Measurements from ENCODE around the gene ZNF326.

ZNF326 gene

GRCh38 chr1:90007979-90008404 is 13.1 kb downstream of the ZNF326 start:
- no peak overlapping the region for H2BK120ac ChIP-seq (ENCODE audit: low read depth, low read length)
- no peak overlapping the region for H2BK12ac ChIP-seq (ENCODE audit: low read length in 2 of 2)
- no peak overlapping the region for H3K4ac ChIP-seq (ENCODE audit: low read depth in 1 of 2, low read length in 2 of 2)
- H3K27me3 ChIP-seq (ENCODE audit: control insufficient read depth in 1 of 2, insufficient read depth in 1 of 2, low read length in 2 of 2): no peaks in the 10 kb centered on the region
- no peak overlapping the region for H4K8ac ChIP-seq (ENCODE audit: low read length)
- H4K91ac ChIP-seq (ENCODE audit: low read length): no peak overlapping the region
- H3K4me2 ChIP-seq (ENCODE audit: low read length, poor library complexity, severe bottlenecking): no peak overlapping the region
- H2BK15ac ChIP-seq (ENCODE audit: low read depth, poor library complexity, severe bottlenecking): no peak overlapping the region
- DNase-seq: peak; percentile 51
- no peak overlapping the region for H2AK5ac ChIP-seq (ENCODE audit: low read length, severe bottlenecking)
- no CpG with 5 or more reads among the region's 2 CpGs for WGBS
- H3K9me3 ChIP-seq (ENCODE audit: control insufficient read depth, low read length): no peaks in the 10 kb centered on the region
- no peak overlapping the region for H3K23ac ChIP-seq (ENCODE audit: low read length in 2 of 2)
- no peak overlapping the region for H3K14ac ChIP-seq (ENCODE audit: low read length in 2 of 2)
- no peak overlapping the region for H3K18ac ChIP-seq (ENCODE audit: low read depth in 1 of 2, low read length in 2 of 2)
- H3K27ac ChIP-seq (ENCODE audit: low read length, poor library complexity, severe bottlenecking): no peak overlapping the region
- no peaks in the 10 kb centered on the region for H3K4me1 ChIP-seq (ENCODE audit: control insufficient read depth, insufficient read depth, low read depth, low read length)
- no peak overlapping the region for H3K9ac ChIP-seq (ENCODE audit: low read length)
- H3K79me1 ChIP-seq (replicated peaks; ENCODE audit: low read length, poor library complexity, severe bottlenecking): peaks cover 12% of the 10 kb centered on the region
- no peak overlapping the region for H3K4me3 ChIP-seq (ENCODE audit: insufficient read depth in 1 of 2, low read depth in 1 of 2, low read length in 2 of 2)
- peaks cover 3 to 77% of the 10 kb centered on the region in 2 experiments for H3K36me3 ChIP-seq (ENCODE audit: control insufficient read depth in 1 of 2, insufficient read depth in 2 of 2, low read depth in 1 of 2, low read length in 2 of 2)
- H2BK5ac ChIP-seq (ENCODE audit: low read depth, low read length, poor library complexity, severe bottlenecking): no peak overlapping the region
- H2AFZ ChIP-seq (ENCODE audit: low read depth, low read length): no peak overlapping the region

- no peak overlapping the region for H3K18ac ChIP-seq (ENCODE audit: low read depth in 1 of 2, low read length in 2 of 2)
- no peak overlapping the region for H4K91ac ChIP-seq (ENCODE audit: low read length)
- H3K9ac ChIP-seq (ENCODE audit: low read length): no peak overlapping the region
- H2AK5ac ChIP-seq (ENCODE audit: low read length, severe bottlenecking): no peak overlapping the region
- DNase-seq: no peak
- no peak overlapping the region for H4K8ac ChIP-seq (ENCODE audit: low read length)
- H3K14ac ChIP-seq (ENCODE audit: low read length in 2 of 2): no peak overlapping the region
- no peak overlapping the region for H2BK5ac ChIP-seq (ENCODE audit: low read depth, low read length, poor library complexity, severe bottlenecking)
- H3K23ac ChIP-seq (ENCODE audit: low read length in 2 of 2): no peak overlapping the region
- H2BK120ac ChIP-seq (ENCODE audit: low read depth, low read length): no peak overlapping the region
- no peak overlapping the region for H3K27ac ChIP-seq (ENCODE audit: low read length, poor library complexity, severe bottlenecking)
- no peak overlapping the region for H3K4me2 ChIP-seq (ENCODE audit: low read length, poor library complexity, severe bottlenecking)
- no peaks in the 10 kb centered on the region for H3K9me3 ChIP-seq (ENCODE audit: control insufficient read depth, low read length)
- H2BK15ac ChIP-seq (ENCODE audit: low read depth, poor library complexity, severe bottlenecking): no peak overlapping the region
- H3K4me1 ChIP-seq (ENCODE audit: control insufficient read depth, insufficient read depth, low read depth, low read length): no peaks in the 10 kb centered on the region
- no peak overlapping the region for H3K4ac ChIP-seq (ENCODE audit: low read depth in 1 of 2, low read length in 2 of 2)
- no peak overlapping the region for H3K4me3 ChIP-seq (ENCODE audit: insufficient read depth in 1 of 2, low read depth in 1 of 2, low read length in 2 of 2)
- H2BK12ac ChIP-seq (ENCODE audit: low read length in 2 of 2): no peak overlapping the region
- no peaks in the 10 kb centered on the region for H3K27me3 ChIP-seq (ENCODE audit: control insufficient read depth in 1 of 2, insufficient read depth in 1 of 2, low read length in 2 of 2)
- no peak overlapping the region for H2AFZ ChIP-seq (ENCODE audit: low read depth, low read length)
- peaks cover 14 to 93% of the 10 kb centered on the region in 2 experiments for H3K36me3 ChIP-seq (ENCODE audit: control insufficient read depth in 1 of 2, insufficient read depth in 2 of 2, low read depth in 1 of 2, low read length in 2 of 2)
- WGBS: 100% methylated on average over 2 of the region's 2 CpGs
- peaks cover 11% of the 10 kb centered on the region for H3K79me1 ChIP-seq (replicated peaks; ENCODE audit: low read length, poor library complexity, severe bottlenecking)
These were observed 17.4 kb downstream of the ZNF326 start for GRCh38 chr1:90012300-90012699.

GRCh38 chr1:90023691-90024090 is 28.8 kb downstream of the ZNF326 start:
- H3K4me3 ChIP-seq (ENCODE audit: insufficient read depth in 1 of 2, low read depth in 1 of 2, low read length in 2 of 2): peak overlapping the region in 1 of 2 experiments; percentile 47

GRCh38 chr1:90027281-90027680 is 32.4 kb downstream of the ZNF326 start:
- Histone ChIP-seq H3K23ac (ENCODE audit: low read length in 2 of 2) (no peak overlapping the region), H3K27ac (ENCODE audit: low read length, poor library complexity, severe bottlenecking) (no peak overlapping the region), H3K9ac (ENCODE audit: low read length) (no peak overlapping the region), H4K91ac (ENCODE audit: low read length) (no peak overlapping the region), H3K27me3 (ENCODE audit: control insufficient read depth in 1 of 2, insufficient read depth in 1 of 2, low read length in 2 of 2) (no peaks in the 10 kb centered on the region), H2AK5ac (ENCODE audit: low read length, severe bottlenecking) (no peak overlapping the region), H3K14ac (ENCODE audit: low read length in 2 of 2) (no peak overlapping the region), H2BK5ac (ENCODE audit: low read depth, low read length, poor library complexity, severe bottlenecking) (no peak overlapping the region), H4K8ac (ENCODE audit: low read length) (no peak overlapping the region), H2BK15ac (ENCODE audit: low read depth, poor library complexity, severe bottlenecking) (no peak overlapping the region), H3K36me3 (ENCODE audit: control insufficient read depth in 1 of 2, insufficient read depth in 2 of 2, low read depth in 1 of 2, low read length in 2 of 2) (peaks cover 17 to 99% of the 10 kb centered on the region in 2 experiments), H3K18ac (ENCODE audit: low read depth in 1 of 2, low read length in 2 of 2) (no peak overlapping the region), H2BK12ac (ENCODE audit: low read length in 2 of 2) (no peak overlapping the region), H2BK120ac (ENCODE audit: low read depth, low read length) (no peak overlapping the region), H3K9me3 (ENCODE audit: control insufficient read depth, low read length) (peaks cover 42% of the 10 kb centered on the region), H3K4me1 (ENCODE audit: control insufficient read depth, insufficient read depth, low read depth, low read length) (no peaks in the 10 kb centered on the region), H3K4ac (ENCODE audit: low read depth in 1 of 2, low read length in 2 of 2) (no peak overlapping the region), H3K4me2 (ENCODE audit: low read length, poor library complexity, severe bottlenecking) (no peak overlapping the region), H3K79me1 (replicated peaks; ENCODE audit: low read length, poor library complexity, severe bottlenecking) (peaks cover 15% of the 10 kb centered on the region), H3K4me3 (ENCODE audit: insufficient read depth in 1 of 2, low read depth in 1 of 2, low read length in 2 of 2) (no peak overlapping the region), H2AFZ (ENCODE audit: low read depth, low read length) (no peak overlapping the region)
- no peak for DNase-seq
- WGBS: 98% methylated on average over 1 of the region's 1 CpG

More at GRCh38 chr1:90023691-90024090, 28.8 kb downstream of the ZNF326 start:
- H3K23ac ChIP-seq (ENCODE audit: low read length in 2 of 2): no peak overlapping the region
- no peaks in the 10 kb centered on the region for H3K27me3 ChIP-seq (ENCODE audit: control insufficient read depth in 1 of 2, insufficient read depth in 1 of 2, low read length in 2 of 2)
- no peak overlapping the region for H2BK120ac ChIP-seq (ENCODE audit: low read depth, low read length)
- peaks cover 76% of the 10 kb centered on the region for H3K9me3 ChIP-seq (ENCODE audit: control insufficient read depth, low read length)
- H3K4ac ChIP-seq (ENCODE audit: low read depth in 1 of 2, low read length in 2 of 2): no peak overlapping the region
- no peak overlapping the region for H4K91ac ChIP-seq (ENCODE audit: low read length)
- H3K14ac ChIP-seq (ENCODE audit: low read length in 2 of 2): no peak overlapping the region
- H3K27ac ChIP-seq (ENCODE audit: low read length, poor library complexity, severe bottlenecking): no peak overlapping the region
- no peak overlapping the region for H2AK5ac ChIP-seq (ENCODE audit: low read length, severe bottlenecking)
- peaks cover 14% of the 10 kb centered on the region for H3K79me1 ChIP-seq (replicated peaks; ENCODE audit: low read length, poor library complexity, severe bottlenecking)
- H3K4me1 ChIP-seq (ENCODE audit: control insufficient read depth, insufficient read depth, low read depth, low read length): no peaks in the 10 kb centered on the region
- no peak overlapping the region for H2BK12ac ChIP-seq (ENCODE audit: low read length in 2 of 2)
- 100% methylated on average over 1 of the region's 1 CpG for WGBS
- no peak overlapping the region for H2BK15ac ChIP-seq (ENCODE audit: low read depth, poor library complexity, severe bottlenecking)
- H3K36me3 ChIP-seq (ENCODE audit: control insufficient read depth in 1 of 2, insufficient read depth in 2 of 2, low read depth in 1 of 2, low read length in 2 of 2): peaks cover 11 to 100% of the 10 kb centered on the region in 2 experiments
- no peak for DNase-seq
- no peak overlapping the region for H2BK5ac ChIP-seq (ENCODE audit: low read depth, low read length, poor library complexity, severe bottlenecking)
- H2AFZ ChIP-seq (ENCODE audit: low read depth, low read length): no peak overlapping the region
- H3K9ac ChIP-seq (ENCODE audit: low read length): no peak overlapping the region
- no peak overlapping the region for H3K18ac ChIP-seq (ENCODE audit: low read depth in 1 of 2, low read length in 2 of 2)
- no peak overlapping the region for H4K8ac ChIP-seq (ENCODE audit: low read length)
- no peak overlapping the region for H3K4me2 ChIP-seq (ENCODE audit: low read length, poor library complexity, severe bottlenecking)
